ENCODE results near the gene GYG1.

DNA sequence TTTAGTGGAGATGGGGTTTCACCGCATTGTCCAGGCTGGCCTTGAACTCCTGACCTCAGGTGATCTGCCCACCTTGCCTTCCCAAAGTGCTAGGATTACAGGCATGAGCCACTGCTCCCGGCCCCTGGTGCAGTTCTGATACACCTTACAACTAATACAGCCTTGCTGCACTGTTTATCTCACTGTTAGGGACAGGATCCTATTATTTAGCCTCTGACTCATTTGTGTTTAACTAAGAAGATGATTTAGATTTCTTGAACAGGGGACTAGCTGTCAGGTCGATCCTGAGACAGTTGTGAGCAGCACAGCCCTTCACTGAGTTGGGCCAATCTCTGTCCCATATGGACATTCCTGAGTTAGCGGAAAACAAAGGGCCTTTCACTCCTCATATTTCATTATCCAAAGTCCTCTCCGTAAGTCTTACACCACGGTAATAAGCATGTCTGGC, 19.2 kb downstream of the GYG1 start:
- TF ChIP-seq, protein P1, sequence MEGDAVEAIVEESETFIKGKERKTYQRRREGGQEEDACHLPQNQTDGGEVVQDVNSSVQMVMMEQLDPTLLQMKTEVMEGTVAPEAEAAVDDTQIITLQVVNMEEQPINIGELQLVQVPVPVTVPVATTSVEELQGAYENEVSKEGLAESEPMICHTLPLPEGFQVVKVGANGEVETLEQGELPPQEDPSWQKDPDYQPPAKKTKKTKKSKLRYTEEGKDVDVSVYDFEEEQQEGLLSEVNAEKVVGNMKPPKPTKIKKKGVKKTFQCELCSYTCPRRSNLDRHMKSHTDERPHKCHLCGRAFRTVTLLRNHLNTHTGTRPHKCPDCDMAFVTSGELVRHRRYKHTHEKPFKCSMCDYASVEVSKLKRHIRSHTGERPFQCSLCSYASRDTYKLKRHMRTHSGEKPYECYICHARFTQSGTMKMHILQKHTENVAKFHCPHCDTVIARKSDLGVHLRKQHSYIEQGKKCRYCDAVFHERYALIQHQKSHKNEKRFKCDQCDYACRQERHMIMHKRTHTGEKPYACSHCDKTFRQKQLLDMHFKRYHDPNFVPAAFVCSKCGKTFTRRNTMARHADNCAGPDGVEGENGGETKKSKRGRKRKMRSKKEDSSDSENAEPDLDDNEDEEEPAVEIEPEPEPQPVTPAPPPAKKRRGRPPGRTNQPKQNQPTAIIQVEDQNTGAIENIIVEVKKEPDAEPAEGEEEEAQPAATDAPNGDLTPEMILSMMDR (IDR thresholded peaks at IDR 0.05), result no peak
- TF ChIP-seq, protein P2, sequence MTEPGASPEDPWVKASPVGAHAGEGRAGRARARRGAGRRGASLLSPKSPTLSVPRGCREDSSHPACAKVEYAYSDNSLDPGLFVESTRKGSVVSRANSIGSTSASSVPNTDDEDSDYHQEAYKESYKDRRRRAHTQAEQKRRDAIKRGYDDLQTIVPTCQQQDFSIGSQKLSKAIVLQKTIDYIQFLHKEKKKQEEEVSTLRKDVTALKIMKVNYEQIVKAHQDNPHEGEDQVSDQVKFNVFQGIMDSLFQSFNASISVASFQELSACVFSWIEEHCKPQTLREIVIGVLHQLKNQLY (CRISPR knock-in tag; IDR thresholded peaks at IDR 0.05), result no peak
- TF ChIP-seq NR1H2 (CRISPR knock-in tag; IDR thresholded peaks at IDR 0.05) (no peak), NR2C2 (CRISPR knock-in tag; IDR thresholded peaks at IDR 0.05) (no peak), SP1 (CRISPR knock-in tag; conservative IDR thresholded peaks at IDR 0.05) (no peak)
- TF ChIP-seq, protein P3, sequence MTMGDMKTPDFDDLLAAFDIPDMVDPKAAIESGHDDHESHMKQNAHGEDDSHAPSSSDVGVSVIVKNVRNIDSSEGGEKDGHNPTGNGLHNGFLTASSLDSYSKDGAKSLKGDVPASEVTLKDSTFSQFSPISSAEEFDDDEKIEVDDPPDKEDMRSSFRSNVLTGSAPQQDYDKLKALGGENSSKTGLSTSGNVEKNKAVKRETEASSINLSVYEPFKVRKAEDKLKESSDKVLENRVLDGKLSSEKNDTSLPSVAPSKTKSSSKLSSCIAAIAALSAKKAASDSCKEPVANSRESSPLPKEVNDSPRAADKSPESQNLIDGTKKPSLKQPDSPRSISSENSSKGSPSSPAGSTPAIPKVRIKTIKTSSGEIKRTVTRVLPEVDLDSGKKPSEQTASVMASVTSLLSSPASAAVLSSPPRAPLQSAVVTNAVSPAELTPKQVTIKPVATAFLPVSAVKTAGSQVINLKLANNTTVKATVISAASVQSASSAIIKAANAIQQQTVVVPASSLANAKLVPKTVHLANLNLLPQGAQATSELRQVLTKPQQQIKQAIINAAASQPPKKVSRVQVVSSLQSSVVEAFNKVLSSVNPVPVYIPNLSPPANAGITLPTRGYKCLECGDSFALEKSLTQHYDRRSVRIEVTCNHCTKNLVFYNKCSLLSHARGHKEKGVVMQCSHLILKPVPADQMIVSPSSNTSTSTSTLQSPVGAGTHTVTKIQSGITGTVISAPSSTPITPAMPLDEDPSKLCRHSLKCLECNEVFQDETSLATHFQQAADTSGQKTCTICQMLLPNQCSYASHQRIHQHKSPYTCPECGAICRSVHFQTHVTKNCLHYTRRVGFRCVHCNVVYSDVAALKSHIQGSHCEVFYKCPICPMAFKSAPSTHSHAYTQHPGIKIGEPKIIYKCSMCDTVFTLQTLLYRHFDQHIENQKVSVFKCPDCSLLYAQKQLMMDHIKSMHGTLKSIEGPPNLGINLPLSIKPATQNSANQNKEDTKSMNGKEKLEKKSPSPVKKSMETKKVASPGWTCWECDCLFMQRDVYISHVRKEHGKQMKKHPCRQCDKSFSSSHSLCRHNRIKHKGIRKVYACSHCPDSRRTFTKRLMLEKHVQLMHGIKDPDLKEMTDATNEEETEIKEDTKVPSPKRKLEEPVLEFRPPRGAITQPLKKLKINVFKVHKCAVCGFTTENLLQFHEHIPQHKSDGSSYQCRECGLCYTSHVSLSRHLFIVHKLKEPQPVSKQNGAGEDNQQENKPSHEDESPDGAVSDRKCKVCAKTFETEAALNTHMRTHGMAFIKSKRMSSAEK (CRISPR knock-in tag; IDR thresholded peaks at IDR 0.05; ENCODE audit: borderline replicate concordance), result no peak
- TF ChIP-seq, protein P4, sequence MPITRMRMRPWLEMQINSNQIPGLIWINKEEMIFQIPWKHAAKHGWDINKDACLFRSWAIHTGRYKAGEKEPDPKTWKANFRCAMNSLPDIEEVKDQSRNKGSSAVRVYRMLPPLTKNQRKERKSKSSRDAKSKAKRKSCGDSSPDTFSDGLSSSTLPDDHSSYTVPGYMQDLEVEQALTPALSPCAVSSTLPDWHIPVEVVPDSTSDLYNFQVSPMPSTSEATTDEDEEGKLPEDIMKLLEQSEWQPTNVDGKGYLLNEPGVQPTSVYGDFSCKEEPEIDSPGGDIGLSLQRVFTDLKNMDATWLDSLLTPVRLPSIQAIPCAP (CRISPR knock-in tag; IDR thresholded peaks at IDR 0.05), result no peak
- TF ChIP-seq, protein P5, sequence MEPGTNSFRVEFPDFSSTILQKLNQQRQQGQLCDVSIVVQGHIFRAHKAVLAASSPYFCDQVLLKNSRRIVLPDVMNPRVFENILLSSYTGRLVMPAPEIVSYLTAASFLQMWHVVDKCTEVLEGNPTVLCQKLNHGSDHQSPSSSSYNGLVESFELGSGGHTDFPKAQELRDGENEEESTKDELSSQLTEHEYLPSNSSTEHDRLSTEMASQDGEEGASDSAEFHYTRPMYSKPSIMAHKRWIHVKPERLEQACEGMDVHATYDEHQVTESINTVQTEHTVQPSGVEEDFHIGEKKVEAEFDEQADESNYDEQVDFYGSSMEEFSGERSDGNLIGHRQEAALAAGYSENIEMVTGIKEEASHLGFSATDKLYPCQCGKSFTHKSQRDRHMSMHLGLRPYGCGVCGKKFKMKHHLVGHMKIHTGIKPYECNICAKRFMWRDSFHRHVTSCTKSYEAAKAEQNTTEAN (CRISPR knock-in tag; IDR thresholded peaks at IDR 0.05), result no peak
